NCI-H345 treated with DMSO at 0.1 percent for 48 hours (cell line): ENCODE results near the gene FOXE1.

ENCODE experiments used
- DNase-seq: peaks from one replicate; lab custom pipeline; 2025; ENCODE audit not compliant: unreplicated experiment; lab: John Stamatoyannopoulos, UW

FOXE1 gene

GRCh38 chr9:97848215-97848479, 4.9 kb upstream of the FOXE1 start:
- DNase-seq: no peak

- DNase-seq: no peak
These were observed 4.4 kb upstream of the FOXE1 start for GRCh38 chr9:97848480-97849237.

GRCh38 chr9:97849980-97850379, 3.0 kb upstream of the FOXE1 start:
- no peak for DNase-seq

GRCh38 chr9:97850746-97851445, 2.1 kb upstream of the FOXE1 start:
- DNase-seq: no peak

- no peak for DNase-seq
These were observed 1.6 kb upstream of the FOXE1 start for GRCh38 chr9:97851446-97851883.

- DNase-seq: no peak
These were observed 1.0 kb upstream of the FOXE1 start for GRCh38 chr9:97852001-97852398.

GRCh38 chr9:97852399-97853055, 499 bp upstream of the FOXE1 start:
- no peak for DNase-seq

- DNase-seq: peak; percentile 58
These were observed 1.0 kb downstream of the FOXE1 start for GRCh38 chr9:97853844-97854695.

- DNase-seq: no peak
These were observed 1.9 kb downstream of the FOXE1 start for GRCh38 chr9:97854696-97855485.

- no peak for DNase-seq
These were observed 2.5 kb downstream of the FOXE1 start for GRCh38 chr9:97855486-97855875.

- no peak for DNase-seq
These were observed 2.9 kb downstream of the FOXE1 start for GRCh38 chr9:97855899-97856298.

- DNase-seq: no peak
These were observed 4.0 kb downstream of the FOXE1 start for GRCh38 chr9:97856857-97857605.

- DNase-seq: no peak
These were observed 4.8 kb downstream of the FOXE1 start for GRCh38 chr9:97857606-97858392.

- DNase-seq: no peak
These were observed 5.3 kb downstream of the FOXE1 start for GRCh38 chr9:97858393-97858713.

GRCh38 chr9:97858826-97859225, 5.8 kb downstream of the FOXE1 start:
- DNase-seq: no peak

- DNase-seq: no peak
These were observed 6.3 kb downstream of the FOXE1 start for GRCh38 chr9:97859346-97859745.

- DNase-seq: no peak
These were observed 7.6 kb downstream of the FOXE1 start for GRCh38 chr9:97860451-97861147.

- DNase-seq: no peak
These were observed 8.1 kb downstream of the FOXE1 start for GRCh38 chr9:97861148-97861475.

- no peak for DNase-seq
These were observed 10.3 kb downstream of the FOXE1 start for GRCh38 chr9:97863314-97863713.
